GM21576 (cell line): ENCODE measurements around the gene PSME4.
"Not testable (repeated sequence)": the region's sequence is repeated elsewhere in the genome, so short reads cannot be mapped to it uniquely, and the experiment has no call there.

Experiments
- ATAC-seq: cut with Tn5 transposase; IDR thresholded peaks from one replicate; pipeline ENCODE4 v1.9.1; 2021; ENCODE audit warnings: mild to moderate bottlenecking, moderate library complexity; ENCODE audit not compliant: unreplicated experiment

The PSME4 gene

DNA sequence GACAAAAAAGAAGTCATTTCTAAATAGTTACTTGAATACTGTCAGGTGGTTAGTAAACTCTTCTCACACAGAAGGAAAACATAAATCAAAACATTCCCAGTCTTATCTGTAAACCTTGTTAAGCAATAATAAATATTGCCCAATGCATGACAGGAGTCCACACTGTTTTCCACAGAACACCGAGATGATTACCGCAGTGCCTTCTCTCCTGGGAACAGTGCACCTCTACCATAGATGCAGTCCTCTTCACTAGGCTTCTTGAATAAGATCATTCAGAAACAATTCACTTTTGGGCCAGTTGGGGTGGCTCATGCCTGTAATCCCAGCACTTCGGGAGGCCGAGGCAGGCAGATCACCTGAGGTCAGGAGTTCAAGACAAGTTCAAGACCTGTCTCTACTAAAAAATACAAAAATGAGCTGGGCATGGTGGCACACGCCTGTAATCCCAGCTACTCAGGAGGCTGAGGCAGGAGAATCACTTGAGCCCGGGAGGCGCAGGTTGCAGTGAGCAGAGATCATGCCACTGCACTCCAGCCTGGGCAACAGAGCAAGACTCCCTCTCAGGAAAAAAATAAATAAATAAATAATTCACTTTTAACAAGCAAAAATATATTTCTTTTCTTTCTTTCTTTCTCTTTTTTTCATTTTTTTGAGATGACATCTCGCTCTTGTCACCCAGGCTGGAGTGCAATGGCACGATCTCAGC, 119.6 kb downstream of the PSME4 start:
- not testable (repeated sequence) for ATAC-seq

DNA sequence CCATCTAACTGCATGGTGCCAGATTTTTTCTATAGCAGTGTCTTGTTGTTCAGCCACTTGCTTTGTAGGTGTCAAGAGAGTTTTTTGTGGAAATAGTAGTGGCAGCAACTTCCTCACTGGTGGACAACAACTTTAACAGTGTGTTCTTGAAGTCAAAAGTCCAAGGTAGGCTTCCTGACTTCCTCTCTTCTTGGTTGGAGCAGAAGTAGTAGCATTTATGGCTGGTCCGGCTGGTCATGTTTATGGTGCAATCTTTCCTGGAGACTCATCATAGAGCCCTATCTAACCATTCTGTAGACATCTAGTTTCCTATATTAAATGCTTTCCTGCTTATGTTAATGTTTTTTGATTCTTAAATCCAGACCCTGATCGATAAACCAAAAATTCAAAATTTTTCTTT, 122.7 kb downstream of the PSME4 start:
- ATAC-seq, result no peak

DNA sequence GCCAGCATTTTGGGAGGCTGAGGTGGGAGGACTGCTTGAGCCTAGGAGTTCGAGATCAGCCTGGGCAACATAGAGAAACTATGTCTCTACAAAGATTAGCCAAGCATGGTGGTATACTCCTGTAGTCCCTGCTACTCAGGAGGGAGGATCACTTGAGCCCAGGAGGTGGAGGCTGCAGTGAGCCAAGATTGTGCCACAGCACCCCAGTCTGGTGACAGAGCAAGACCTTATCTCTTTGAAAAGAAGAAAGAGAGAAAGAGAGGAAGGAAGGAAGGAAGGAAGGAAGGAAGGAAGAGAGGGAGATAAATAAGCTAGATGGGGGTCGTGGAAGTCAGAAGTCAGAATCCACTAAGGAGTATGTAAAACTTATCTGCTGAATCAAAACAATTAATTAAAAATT, 127.2 kb downstream of the PSME4 start:
- ATAC-seq, result no peak

DNA sequence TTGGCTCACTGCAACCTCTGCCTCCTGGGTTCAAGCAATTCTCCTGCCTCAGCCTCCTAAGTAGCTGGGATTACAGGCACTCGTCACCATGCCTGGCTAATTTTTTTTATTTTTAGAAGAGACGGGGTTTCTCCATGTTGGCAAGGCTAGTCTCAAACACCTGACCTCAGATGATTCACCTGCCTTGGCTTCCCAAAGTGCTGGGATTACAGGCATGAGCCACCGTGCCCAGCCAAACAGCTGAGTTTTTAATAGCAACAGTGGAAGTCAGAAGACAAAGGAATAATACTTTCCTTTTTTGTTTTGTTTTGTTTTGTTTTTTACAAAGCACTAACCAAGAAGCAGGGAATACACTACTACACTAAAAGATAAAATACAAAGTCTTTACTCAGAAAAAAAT, 127.9 kb downstream of the PSME4 start:
- ATAC-seq, result no peak

DNA sequence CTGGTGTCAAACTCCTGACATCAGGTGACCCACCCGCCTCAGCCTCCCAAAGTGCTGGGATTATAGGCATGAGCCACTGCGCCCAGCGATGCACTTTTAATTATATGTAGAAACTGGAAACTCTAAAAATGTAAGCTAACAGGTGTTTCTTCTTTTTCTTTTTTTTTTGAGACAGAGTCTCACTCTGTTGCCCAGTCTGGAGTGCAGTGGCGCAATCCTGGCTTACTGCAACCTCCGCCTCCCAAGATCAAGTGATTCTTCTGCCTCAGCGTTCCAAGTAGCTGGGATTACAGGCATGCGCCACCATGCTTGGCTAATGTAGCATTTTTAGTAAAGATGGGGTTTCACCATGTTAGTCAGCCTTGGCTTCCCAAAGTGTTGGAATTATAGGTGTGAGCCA, 129.1 kb downstream of the PSME4 start:
- ATAC-seq, result not testable (repeated sequence)

GRCh38 chr2:53840580-53840979, 130.2 kb downstream of the PSME4 start:
- no peak for ATAC-seq

- ATAC-seq, result not testable (repeated sequence)
These were observed 140.9 kb downstream of the PSME4 start for GRCh38 chr2:53829980-53830290.

- ATAC-seq, result no peak
These were observed 141.4 kb downstream of the PSME4 start for GRCh38 chr2:53829273-53829979.

DNA sequence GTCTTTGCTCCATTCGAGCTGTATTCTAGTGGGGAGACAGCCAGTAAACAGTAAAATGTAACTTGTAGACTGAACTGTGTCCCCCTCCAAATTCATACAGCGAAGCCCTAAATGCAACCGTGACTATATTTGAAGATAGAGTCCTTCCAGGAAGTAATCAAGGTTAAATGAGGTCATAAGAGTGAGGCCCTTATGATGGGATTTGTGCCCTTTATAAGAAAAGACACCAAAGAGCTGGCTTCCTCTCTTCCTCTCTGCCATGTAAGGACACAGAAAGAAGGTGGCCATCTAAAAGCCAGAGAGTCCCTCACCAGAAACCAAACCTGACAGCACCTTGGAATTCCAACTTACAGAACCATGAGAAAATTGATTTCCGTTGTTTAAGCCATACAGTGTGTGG, 142.5 kb downstream of the PSME4 start:
- no peak for ATAC-seq

GRCh38 chr2:53827398-53828175, 143.2 kb downstream of the PSME4 start:
- ATAC-seq, result no peak

- ATAC-seq, result no peak
These were observed 144.0 kb downstream of the PSME4 start for GRCh38 chr2:53826587-53827397.

DNA sequence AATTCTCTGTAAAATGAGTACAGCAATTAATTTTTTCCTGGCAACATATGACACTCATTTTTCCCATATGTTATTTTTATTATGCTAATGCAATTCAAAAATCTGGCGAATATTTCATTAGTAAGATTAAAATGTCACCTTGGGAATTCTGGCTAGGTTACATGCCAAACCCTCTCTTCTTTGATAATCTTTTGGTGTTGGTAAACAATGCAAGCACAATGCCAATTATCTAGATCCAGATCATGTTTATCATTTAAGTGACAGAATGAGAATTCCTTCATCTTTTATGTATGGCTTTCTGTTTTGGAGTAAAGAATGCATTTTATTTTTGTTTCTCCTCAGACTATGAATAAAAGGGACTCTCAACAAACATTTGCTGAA, 144.8 kb downstream of the PSME4 start:
- ATAC-seq, result no peak

GRCh38 chr2:53823639-53824038, 147.2 kb downstream of the PSME4 start:
- ATAC-seq, result not testable (repeated sequence)

- no peak for ATAC-seq
These were observed 149.0 kb downstream of the PSME4 start for GRCh38 chr2:53821810-53822209.

DNA sequence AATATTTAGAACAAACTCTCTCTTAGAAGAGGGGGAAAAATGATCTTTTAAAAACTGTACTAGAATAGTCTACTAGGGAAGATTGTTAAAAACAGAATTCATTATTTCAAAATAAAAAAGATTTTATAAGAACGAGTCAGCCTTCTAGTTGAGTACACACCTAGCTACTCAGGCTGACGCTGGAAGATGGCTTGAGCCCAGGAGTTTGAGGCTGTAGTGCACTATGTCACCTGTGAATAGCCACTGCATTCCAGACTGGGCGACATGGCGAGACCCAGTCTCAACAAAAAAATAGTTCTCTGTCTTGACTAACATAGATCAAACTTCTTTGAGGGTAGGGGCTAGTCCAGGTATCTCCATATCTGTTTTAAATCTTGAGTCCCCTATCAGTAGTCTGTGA, 150.1 kb downstream of the PSME4 start:
- no peak for ATAC-seq

GRCh38 chr2:53820048-53820447, 150.7 kb downstream of the PSME4 start:
- ATAC-seq, result no peak

- no peak for ATAC-seq
These were observed 151.2 kb downstream of the PSME4 start for GRCh38 chr2:53819634-53820033.

DNA sequence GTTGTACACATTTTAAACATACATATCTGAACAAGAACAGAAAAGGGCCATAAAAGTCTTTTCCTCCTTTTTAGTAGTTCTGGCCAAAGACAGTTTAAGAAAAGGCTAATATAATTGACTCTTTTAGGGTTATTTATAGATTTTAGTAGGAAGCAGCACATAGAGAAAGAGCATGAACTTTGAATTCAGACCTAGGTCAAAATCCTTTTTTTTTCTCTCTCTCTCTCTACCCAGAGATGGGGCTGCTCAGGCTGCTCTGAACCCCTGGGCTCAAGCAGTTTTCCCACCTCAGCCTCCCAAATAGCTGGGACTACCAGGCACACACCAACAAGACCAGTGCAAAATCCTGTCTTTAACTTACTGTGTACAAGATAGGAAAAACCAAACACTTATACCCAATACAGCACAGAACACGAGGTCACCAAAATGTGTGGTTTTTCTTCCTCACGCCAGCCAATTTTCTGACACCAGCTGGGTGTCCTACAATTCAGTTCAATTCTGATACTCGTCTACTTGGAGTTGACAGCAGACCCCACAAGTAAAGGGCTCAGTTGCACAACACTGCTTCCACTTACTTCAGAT, 151.8 kb downstream of the PSME4 start:
- ATAC-seq, result no peak
